Glutamatergic neuron (in vitro differentiated cells): ENCODE measurements around the gene ARX. TPM values are rescaled to one million over a fixed set of nuclear protein-coding genes. Genes with fewer than 3 reads are reported as not detected.

Experiments
- DNase-seq: peaks from one replicate; pipeline ENCODE4 v3.0.0; 2022
- H3K27ac Mint-ChIP-seq: one replicate; pipeline ENCODE4 v1.8.0; 2020; ENCODE audit warnings: mild to moderate bottlenecking, mixed read lengths, inconsistent platforms; ENCODE audit not compliant: unreplicated experiment
- H3K27me3 Mint-ChIP-seq: one replicate; pipeline ENCODE4 v1.8.0; 2020; ENCODE audit warnings: mild to moderate bottlenecking, moderate library complexity, mixed read lengths, inconsistent platforms; ENCODE audit not compliant: unreplicated experiment
- H3K36me3 Mint-ChIP-seq: one replicate; pipeline ENCODE4 v1.8.0; 2020; ENCODE audit warnings: mild to moderate bottlenecking, mixed read lengths, inconsistent platforms; ENCODE audit not compliant: unreplicated experiment
- H3K4me1 Mint-ChIP-seq: one replicate; pipeline ENCODE4 v1.8.0; 2020; ENCODE audit warnings: mild to moderate bottlenecking, low read depth, mixed read lengths, inconsistent platforms; ENCODE audit not compliant: unreplicated experiment
- H3K4me3 Mint-ChIP-seq: one replicate; pipeline ENCODE4 v1.8.0; 2020; ENCODE audit warnings: mild to moderate bottlenecking, mixed read lengths, inconsistent platforms; ENCODE audit not compliant: unreplicated experiment
- H3K9me3 Mint-ChIP-seq: one replicate; pipeline ENCODE4 v1.8.0; 2020; ENCODE audit warnings: mild to moderate bottlenecking, moderate library complexity, mixed read lengths, inconsistent platforms; ENCODE audit not compliant: unreplicated experiment
- CTCF ChIP-seq: fragments of 200-600 bp; sonication (generic); IDR thresholded peaks from one replicate; pipeline ENCODE4 v1.5.0; 2021; ENCODE audit not compliant: partially characterized antibody, unreplicated experiment
- total RNA-seq: library from RNA; stranded (reverse); fragmentation: NEBNext Ultra II Directional; extraction: Animal tissue kit (Norgen Biotek cat#: 25700); gene quantifications from one replicate; pipeline ENCODE4 v1.2.1, GENCODE V29; 2021; ENCODE audit not compliant: unreplicated experiment

ARX gene
- total RNA-seq, 1 donor from 2014 or later, result 0.98 TPM

- Mint-ChIP-seq H3K4me1 (peaks cover 4% of the 10 kb centered on the region), H3K9me3 (peaks cover 4% of the 10 kb centered on the region), H3K27me3 (peaks cover 16% of the 10 kb centered on the region), H3K4me3 (no peak overlapping the region), H3K27ac (no peak overlapping the region), H3K36me3 (no peaks in the 10 kb centered on the region)
- no peak for TF ChIP-seq CTCF
- DNase-seq, result no peak
These were observed 6.4 kb downstream of the ARX start for GRCh38 chrX:25009407-25009806.

DNA sequence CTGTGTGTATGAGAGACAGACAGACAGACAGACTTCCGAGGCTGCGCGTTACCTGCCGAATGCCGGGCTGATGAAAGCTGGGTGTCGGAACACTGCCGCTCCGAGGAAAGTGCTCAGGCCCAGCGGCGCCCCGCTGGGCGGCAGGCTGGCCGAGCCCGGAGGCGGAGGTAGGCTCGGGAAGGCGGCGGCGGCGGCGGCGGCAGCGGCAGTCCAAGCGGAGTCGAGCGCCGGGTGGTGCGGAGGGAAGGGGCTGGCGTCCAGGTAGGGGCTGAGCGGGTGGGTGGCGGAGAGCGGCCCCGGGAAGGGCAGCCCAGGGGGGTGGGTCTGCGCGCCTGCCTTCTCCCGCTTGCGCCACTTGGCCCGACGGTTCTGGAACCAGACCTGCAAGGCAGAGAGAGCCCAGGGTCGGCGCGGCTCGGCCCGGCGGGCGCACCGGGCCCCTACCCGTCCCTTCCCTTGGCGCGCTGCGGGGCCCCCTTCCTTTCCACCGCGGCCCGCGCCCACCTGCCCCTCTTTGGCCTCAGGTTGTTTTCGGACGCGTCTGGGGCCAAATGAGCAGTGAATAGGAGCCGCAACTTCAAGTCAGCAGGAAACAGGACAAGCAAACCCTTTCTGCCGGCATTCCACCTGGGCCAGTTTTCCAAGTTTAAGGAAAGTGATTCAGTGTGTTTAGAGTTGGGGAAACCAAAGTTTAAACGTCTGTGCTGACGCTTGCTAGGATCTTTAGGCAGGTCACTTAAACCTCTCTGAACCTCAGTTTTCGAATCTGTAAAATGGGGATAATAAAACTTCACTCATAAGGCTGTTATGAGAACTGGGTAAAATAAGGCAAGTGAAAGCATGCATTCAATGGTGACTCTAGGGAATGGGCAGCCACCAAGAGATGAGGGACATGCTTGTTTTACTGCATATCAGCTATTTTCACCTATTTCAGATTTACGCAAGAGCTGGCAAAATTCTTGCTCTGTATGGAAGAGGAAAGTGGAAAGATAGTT lies 8.4 kb downstream of the ARX start:
- no peak overlapping the region for H3K4me3 Mint-ChIP-seq
- H3K9me3 Mint-ChIP-seq, result peaks cover 8% of the 10 kb centered on the region

GRCh38 chrX:25006586-25007058 lies 9.1 kb downstream of the ARX start:
- Mint-ChIP-seq H3K36me3 (no peaks in the 10 kb centered on the region), H3K4me3 (no peak overlapping the region), H3K9me3 (peaks cover 8% of the 10 kb centered on the region), H3K27me3 (peaks cover 19% of the 10 kb centered on the region), H3K27ac (no peak overlapping the region), H3K4me1 (peaks cover 6% of the 10 kb centered on the region)
- no peak for DNase-seq
- TF ChIP-seq CTCF, result no peak

More for the DNA sequence above, 8.4 kb downstream of the ARX start:
- Mint-ChIP-seq H3K36me3 (no peaks in the 10 kb centered on the region), H3K27ac (no peak overlapping the region), H3K4me1 (peaks cover 6% of the 10 kb centered on the region), H3K27me3 (peaks cover 16% of the 10 kb centered on the region)
- no peak for DNase-seq
- TF ChIP-seq CTCF, result no peak

DNA sequence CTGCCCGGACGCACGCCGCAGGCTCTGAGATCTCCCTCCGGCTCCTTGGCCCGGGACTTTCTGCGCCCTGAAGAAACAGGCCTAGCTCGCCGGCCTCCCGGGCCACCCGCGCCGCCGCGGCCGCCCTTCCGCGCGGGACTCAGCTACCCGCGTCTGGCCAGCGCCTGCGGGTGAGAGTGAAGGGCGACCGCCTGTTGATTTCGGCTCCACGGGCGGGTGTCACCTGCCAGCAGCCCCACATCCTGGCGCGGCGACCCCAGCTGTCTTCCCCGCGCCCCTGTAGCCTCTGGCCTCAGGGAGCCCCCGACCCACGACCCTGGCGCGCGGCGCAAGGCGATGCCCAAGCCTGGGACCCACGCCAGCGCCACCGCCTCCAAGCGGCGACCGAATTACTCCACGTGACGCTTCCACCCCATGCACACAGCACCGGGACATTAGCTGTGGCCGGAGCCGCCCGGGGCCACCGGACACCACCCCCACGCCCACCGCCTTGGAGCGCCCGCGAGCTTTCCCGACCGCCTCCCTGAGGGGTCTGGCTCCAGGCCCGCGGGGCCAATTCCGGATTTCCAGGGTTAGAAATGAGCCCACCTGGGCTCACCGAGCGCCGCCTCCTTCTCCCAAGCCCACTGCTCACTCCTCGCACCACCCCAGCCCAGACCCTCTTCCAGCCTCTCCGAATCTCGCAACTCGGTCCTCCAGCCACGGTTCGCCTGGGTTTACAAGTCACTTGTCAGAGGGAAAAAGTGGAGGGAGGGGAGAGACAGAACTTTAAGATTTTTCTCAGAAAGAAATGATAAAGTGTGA lies 10.2 kb downstream of the ARX start:
- DNase-seq, result no peak
- Mint-ChIP-seq H3K27me3 (peaks cover 22% of the 10 kb centered on the region), H3K4me3 (peak overlapping the region; percentile 75), H3K36me3 (no peaks in the 10 kb centered on the region), H3K4me1 (peaks cover 6% of the 10 kb centered on the region), H3K9me3 (peaks cover 8% of the 10 kb centered on the region), H3K27ac (no peak overlapping the region)
- no peak for TF ChIP-seq CTCF
